Stimulated activated CD4-positive, alpha-beta T cell treated with anti-CD3 and anti-CD28 coated beads, Interleukin-1b, Interleukin-23, amount 100 ng/mL, for 1 hour (primary cell): ENCODE results near the gene B3GALT5.

Experiments
- DNase-seq, 2 donors: peaks; one replicate each; pipeline ENCODE4 v3.0.0-alpha.2; 2020; ENCODE audit warnings: low read depth in 2 of 2

The B3GALT5 gene

DNA sequence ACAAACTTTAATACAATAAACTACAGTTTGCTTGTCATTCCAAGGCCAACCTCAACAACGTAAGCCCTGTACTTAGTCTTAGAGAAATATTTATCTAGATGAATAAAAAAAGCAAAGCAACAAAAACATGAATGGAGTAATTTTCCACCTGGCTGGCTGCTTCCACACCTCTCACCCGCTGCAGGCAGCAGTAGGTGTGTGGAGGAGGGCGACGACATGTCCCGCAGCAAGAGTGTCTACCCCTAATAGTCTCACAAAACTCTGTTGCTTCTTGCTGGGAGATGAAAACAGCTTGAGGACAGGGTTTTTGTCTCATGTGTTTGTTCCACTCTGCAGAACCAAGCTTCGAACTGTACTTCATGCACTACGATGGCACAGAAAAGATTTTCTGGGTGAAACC, 83.5 kb downstream of the B3GALT5 start:
- DNase-seq = no peak

DNA sequence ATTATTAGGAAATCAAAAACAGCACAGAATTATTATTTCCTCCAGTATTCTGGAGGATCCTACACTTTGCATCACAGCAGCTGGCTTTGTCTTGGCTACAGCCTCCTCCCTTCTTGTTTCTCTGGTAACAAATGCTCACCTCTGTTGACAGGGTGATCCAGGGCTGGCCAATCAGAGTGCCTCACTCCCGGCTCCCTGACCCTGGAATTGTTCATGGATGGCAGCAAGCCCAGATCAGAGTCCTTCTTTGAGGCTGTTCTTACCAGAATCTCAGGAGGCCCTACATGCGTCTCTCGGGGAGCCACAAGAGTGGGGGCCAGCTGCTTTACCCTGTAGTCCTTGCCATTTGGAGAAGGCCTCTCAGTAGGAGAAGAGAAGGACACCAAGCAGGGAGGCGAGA, 83.9 kb downstream of the B3GALT5 start:
- DNase-seq = no peak

DNA sequence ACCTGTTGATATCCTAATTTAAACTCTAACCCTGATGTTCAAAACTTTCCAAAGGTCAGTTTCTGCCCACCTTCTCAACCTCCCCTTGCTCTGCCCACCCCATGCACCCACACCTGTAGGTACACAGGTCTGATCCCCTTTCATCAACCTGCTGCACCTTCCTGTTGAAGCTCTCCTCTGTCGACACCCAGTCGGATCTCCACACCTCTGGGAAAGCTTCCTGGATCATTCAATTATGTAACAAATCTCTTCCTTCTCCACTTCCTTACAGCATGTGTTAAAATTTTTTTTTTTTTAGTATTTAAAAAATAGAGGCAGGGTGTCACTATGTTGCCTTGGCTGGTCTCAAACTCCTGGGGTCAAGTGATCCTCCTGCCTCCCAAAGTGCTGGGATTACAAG, 87.6 kb downstream of the B3GALT5 start:
- no peak for DNase-seq

DNA sequence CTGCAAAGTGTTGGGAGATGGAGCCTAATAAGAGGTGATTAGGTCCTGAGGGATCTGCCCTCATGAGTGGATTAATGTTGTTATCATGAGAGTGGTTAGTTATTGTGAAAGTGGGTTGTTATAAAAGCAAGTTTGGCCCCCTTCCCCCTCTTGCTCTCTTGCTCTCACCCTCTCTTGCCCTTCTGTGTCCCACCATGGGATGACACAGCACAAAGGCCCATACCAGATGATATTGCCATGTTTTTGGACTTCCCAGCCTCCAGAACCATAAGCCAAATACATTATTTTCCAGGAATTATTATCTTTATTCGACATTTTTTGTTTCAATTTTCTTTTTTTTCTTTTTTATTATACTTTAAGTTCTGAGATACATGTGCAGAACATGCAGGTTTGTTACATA, 90.8 kb downstream of the B3GALT5 start:
- DNase-seq = no peak

DNA sequence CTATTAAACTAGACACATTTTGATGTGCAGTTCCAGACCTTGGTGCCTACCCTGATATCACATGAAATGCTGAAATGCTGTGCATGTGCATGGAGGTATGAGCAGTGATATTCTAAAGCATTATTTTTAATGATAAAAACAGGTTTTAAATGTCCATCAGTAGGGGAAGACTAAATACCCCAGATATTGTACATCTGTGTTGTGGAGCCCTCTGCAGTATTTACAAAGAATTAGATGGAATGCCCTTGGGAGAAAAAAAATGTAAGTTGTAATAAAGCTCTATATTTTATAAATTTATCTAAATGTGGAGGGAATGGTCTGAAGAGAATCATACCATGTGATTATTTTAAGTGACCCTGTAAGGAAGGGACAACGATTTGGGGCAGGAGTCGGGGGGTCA, 93.1 kb downstream of the B3GALT5 start:
- no peak for DNase-seq

DNA sequence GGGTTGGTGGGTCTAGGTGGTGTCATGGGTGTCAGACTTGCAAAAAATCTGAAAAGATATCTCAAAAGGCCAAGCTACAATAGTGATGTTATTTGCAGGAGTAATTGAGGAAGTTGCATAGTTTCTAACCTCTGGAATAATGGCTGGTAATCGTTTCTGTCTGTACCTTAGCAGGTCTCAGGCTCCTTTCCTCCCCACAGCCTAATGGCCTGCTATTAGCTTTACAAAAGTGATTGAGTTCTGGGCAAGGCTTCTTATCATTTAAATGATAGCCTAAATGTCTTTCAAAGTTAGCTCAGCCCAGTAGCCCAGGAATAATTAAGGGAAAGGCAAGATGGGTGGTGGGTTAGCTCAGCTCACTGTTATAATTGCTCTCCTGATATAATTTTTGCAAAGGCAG, 94.6 kb downstream of the B3GALT5 start:
- DNase-seq = no peak

DNA sequence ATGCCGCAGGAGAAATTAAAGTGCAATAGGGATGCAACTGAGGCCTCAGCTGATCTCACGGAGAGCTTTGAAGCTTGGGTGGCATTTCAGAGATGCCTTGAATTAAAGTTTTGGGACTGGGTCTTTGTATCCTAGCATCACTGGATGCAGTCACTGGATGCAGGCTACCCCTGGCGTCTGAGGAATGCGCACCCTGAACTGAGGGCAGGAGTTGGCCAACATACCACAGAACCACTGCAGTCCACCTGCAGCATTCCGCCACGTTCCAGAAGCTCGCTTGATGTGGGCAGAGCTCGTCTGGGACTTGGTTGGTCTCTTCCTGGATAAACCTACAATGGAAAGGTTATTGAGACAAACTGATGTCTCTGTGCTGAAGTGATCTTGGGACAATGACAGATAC, 98.1 kb downstream of the B3GALT5 start:
- no peak for DNase-seq

DNA sequence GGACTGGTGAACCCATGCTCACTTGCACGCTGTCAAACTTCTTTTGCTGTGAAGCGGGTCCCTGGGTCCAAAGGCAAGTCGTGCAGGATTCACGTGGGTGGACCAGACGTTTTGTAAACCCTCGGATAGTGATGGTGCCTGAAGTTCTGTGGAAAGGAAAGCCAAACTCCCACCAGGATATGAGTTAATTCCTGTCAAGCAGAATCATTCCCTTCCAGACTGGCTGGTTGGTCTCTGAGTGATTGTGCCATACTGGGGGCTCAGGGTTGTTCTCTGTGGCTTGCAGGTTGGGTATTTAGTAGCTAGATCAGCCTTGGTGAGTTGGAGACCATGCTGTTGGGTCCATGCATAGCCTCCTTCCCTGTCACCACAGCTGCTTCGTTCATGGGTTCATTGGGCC, 99.5 kb downstream of the B3GALT5 start:
- no peak for DNase-seq

DNA sequence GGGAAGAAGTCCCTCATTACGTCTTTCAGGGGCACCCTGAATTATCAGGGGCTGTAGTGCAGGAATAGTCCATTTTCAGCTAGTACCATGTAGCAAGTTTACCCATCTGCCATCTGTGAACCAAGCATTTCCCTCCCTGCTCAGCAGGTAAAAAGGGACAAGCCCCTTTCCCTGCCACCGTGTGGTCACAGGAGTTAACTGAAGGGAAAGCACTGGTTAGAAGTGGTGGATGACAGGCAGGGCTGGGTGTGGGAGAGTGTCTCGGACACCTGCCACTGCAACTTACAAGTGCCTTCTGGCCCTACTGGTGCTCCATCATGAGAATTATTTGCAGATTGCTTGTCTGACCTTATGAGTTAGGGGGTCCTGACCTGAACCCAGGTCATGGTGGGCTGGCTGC, 100.2 kb downstream of the B3GALT5 start:
- DNase-seq = no peak

DNA sequence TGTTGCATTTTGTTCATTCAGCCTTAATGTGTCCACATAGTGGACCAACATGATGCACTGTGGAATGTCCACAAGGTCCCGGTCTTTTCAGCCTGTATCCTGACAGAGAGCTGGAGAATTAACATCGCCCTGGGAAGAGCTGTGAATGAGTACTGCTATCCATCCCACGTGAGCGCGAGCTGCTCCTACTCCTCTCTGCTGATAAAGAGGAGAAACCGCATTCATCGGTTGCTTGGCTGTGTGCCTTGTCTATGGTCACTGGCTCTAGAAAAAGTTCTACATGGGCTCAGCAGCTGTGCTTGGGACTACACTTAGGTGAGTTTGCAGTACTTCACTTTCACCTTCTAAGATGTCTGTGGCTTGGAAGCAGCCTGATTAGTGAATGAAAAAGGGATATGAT, 101.2 kb downstream of the B3GALT5 start:
- DNase-seq = no peak

DNA sequence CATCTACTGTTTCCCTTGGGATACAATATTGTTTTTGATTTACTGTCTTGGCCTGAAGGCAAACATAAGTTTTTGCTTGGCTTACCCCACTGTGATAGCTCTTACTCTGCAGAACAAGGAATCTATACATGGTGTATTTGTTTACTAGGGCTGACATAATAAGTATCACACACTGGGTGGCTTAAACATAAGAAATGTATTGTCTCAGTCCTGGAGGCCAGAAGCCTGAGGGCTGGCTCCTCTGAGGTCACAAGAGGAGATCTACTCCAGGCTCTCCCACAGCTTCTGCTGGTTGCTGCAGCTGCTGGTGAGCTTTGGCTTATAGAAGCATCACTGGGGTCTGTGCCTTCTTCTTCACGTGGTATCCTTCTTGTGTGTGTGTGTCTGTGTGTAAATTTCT, 101.6 kb downstream of the B3GALT5 start:
- DNase-seq = no peak

DNA sequence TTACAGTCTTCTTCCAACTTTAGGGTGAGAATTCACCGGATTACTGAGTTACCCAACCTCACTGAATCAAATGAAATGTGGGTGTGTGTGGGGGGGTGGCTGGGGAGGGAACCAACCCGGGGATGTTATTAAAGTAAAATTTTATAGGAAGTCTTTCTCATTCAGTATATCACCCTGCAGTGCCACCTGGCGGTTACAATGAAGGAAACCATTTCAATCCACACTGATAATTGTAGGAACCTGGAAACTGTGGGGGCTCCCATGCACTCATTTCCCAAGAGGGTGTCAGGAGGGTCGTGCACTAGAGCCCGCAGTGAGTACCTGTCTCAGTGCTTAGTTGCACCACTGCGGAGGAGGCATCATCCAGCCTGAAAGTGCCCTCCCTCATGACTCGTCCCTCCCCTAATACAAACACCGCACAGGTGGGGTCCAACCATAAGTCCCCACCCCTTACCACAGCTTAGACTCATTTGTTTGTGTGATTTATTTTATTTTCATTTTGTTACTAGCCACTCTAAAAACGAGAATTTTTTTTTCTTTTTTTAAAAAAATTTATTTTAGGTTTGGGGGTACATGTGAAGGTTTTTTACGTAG, 103.2 kb downstream of the B3GALT5 start:
- DNase-seq = no peak

DNA sequence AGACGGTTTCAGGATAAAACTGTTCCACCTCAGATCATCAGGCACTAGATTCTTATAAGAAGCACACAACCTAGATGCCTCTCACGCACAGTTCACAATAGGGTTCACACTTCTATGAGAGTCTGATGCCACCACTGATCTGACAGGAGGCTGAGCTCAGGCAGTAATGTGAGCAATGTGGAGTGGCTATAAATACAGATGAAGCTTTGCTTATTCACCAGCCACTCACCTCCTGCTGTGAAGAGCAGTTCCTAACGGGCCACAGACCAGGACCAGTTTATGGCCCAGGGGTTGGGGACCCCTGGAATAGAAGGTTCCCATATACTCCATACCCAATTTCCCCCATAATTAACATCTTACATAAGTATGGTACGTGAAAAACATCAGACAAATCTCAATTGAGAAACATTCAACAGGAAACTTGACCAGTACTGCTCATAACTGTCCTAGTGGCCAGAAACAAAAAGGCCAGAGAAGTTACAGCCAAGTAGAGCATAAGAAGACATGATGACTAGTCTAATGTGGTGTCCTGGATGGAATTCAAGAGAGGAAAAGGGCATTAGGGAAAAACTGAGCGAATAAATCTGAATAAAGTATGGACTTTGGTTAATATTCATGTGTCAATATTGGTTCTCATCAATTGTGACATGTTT, 107.5 kb downstream of the B3GALT5 start:
- DNase-seq = no peak

DNA sequence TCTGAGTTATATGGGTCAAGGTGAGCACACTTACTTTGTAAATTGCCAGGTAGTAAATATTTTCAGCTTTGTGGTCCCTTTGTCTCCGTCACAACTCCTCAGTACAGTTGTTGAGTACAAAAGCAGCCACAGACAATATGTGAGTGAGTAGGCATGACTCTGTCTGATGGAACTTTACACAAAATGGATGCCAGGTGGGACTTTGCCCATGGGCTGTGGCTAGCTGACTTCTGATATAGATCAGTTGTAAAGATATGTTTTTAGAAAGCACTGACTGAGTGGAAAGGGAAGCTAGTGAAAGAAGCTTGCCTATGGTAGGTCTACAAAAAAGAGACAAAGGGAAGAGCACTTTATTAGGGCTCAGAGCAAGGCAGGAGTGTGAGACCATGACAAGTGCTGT, 109.1 kb downstream of the B3GALT5 start:
- DNase-seq = no peak
